ENCODE data around the gene INPP5A. TPM values are rescaled to one million over a fixed set of nuclear protein-coding genes. Genes with fewer than 3 reads are reported as not detected.
"Not testable (repeated sequence)": the region's sequence is repeated elsewhere in the genome, so short reads cannot be mapped to it uniquely, and the experiment has no call there.

Gene INPP5A
- total and polyA plus RNA-seq, 4 donors = 12.4 to 39.9 (median 28.2) TPM

DNA sequence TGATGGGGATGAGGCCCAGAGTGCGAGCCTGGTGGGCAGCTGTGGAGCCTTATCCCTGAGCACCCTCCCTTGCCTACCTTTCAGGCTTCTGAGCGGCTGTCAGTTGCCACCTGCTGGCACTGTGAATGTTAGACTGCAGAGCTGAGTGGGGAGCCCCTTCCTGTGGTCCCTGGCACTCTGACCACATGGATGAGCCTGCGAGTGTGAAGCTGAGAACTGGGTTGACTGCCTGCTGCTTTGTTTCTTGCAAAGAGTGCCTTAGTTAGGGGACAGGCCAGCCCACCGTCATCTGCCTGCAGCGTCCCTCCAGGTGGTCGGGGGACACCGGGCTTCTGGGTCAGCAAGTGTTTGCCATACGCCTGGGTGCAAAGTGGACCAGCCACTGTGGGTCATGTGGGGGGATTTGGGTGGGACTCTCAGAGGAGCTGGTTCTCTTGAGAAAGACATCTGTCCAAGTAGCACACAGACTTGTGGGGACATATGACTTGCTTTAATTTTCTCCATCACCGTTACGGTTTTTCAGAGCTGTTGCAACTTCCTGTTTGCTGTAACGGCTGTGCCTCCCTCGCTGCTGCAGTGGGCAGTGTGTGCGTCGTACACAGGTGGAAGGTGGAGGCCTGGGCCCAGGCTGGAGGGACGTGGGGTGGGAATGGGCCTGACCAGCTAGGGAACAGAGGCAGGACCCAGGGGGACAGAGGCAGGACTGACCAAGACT, 13.7 kb downstream of the INPP5A start:
- H3K9me3 ChIP-seq (ENCODE audit: control insufficient read depth in 4 of 4, insufficient read depth in 3 of 4, low read length in 3 of 4) = no peaks in the 10 kb centered on the region
- TF ChIP-seq, protein P1, sequence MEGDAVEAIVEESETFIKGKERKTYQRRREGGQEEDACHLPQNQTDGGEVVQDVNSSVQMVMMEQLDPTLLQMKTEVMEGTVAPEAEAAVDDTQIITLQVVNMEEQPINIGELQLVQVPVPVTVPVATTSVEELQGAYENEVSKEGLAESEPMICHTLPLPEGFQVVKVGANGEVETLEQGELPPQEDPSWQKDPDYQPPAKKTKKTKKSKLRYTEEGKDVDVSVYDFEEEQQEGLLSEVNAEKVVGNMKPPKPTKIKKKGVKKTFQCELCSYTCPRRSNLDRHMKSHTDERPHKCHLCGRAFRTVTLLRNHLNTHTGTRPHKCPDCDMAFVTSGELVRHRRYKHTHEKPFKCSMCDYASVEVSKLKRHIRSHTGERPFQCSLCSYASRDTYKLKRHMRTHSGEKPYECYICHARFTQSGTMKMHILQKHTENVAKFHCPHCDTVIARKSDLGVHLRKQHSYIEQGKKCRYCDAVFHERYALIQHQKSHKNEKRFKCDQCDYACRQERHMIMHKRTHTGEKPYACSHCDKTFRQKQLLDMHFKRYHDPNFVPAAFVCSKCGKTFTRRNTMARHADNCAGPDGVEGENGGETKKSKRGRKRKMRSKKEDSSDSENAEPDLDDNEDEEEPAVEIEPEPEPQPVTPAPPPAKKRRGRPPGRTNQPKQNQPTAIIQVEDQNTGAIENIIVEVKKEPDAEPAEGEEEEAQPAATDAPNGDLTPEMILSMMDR (IDR thresholded peaks at IDR 0.05; ENCODE audit: control extremely low read depth, extremely low read depth) = no peak
- ATAC-seq (ENCODE audit: insufficient read depth, low FRiP score) (no peak), DNase-seq (no peak)
- H3K27me3 ChIP-seq (ENCODE audit: control insufficient read depth in 3 of 3, insufficient read depth in 3 of 3, low read length in 2 of 3) = no peaks in the 10 kb centered on the region
- no peak overlapping the region for H3K9ac ChIP-seq (ENCODE audit: insufficient read depth in 1 of 2, low read length in 2 of 2)
- H3K36me3 ChIP-seq (ENCODE audit: control insufficient read depth in 4 of 4, insufficient read depth in 4 of 4, low read length in 4 of 4) = peaks cover 0 to 2% (median 0%) of the 10 kb centered on the region in 4 donors
- H3K4me1 ChIP-seq (ENCODE audit: control insufficient read depth in 5 of 5, insufficient read depth in 5 of 5, low read length in 5 of 5) = peaks cover 0 to 41% (median 8%) of the 10 kb centered on the region in 5 donors
- H3K27ac ChIP-seq (ENCODE audit: low read depth in 1 of 2, low read length in 1 of 2) = peak overlapping the region in 1 of 2 donors; percentile 48
- H3K4me3 ChIP-seq = no peak overlapping the region
- 25 to 47% methylated on average over 15 of the region's 15 CpGs for WGBS, 2 donors

DNA sequence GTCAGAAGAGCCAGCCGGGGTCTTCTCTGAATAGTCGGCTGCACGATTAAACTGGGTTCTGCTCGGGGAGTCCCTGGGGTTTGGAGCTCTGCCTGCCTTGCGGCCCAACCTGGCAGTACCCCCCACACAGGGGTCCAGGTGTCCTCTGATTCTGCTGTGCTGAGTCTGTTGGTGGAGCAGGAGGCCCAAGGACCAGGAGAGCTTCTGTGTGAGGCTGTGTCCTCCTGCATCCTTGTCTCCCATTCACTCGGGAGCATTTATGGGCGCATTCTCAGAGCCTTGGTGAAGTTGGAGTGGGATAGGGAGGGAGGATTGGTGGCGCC, 14.2 kb downstream of the INPP5A start:
- Histone ChIP-seq H3K36me3 (ENCODE audit: control insufficient read depth in 4 of 4, insufficient read depth in 4 of 4, low read length in 4 of 4) (peaks cover 0 to 3% (median 0%) of the 10 kb centered on the region in 4 donors), H3K27ac (ENCODE audit: low read depth in 1 of 2, low read length in 1 of 2) (peak overlapping the region in 1 of 2 donors; percentile 44), H3K4me1 (ENCODE audit: control insufficient read depth in 5 of 5, insufficient read depth in 5 of 5, low read length in 5 of 5) (peaks cover 0 to 37% (median 4%) of the 10 kb centered on the region in 5 donors), H3K27me3 (ENCODE audit: control insufficient read depth in 3 of 3, insufficient read depth in 3 of 3, low read length in 2 of 3) (no peaks in the 10 kb centered on the region), H3K9me3 (ENCODE audit: control insufficient read depth in 4 of 4, insufficient read depth in 3 of 4, low read length in 3 of 4) (no peaks in the 10 kb centered on the region), H3K9ac (ENCODE audit: insufficient read depth in 1 of 2, low read length in 2 of 2) (no peak overlapping the region), H3K4me3 (no peak overlapping the region)
- TF ChIP-seq, protein P1 (IDR thresholded peaks at IDR 0.05; ENCODE audit: control extremely low read depth, extremely low read depth) = no peak
- ATAC-seq (ENCODE audit: insufficient read depth, low FRiP score) = no peak
- WGBS, 2 donors = 40 to 73% methylated on average over 8 of the region's 8 CpGs
- DNase-seq = no peak

- not testable (repeated sequence) for DNase-seq; H3K27ac ChIP-seq (ENCODE audit: low read depth in 1 of 2, low read length in 1 of 2); H3K4me3 ChIP-seq; H3K9ac ChIP-seq (ENCODE audit: insufficient read depth in 1 of 2, low read length in 2 of 2); H3K27me3 ChIP-seq (ENCODE audit: control insufficient read depth in 3 of 3, insufficient read depth in 3 of 3, low read length in 2 of 3); H3K36me3 ChIP-seq (ENCODE audit: control insufficient read depth in 4 of 4, insufficient read depth in 4 of 4, low read length in 4 of 4); ATAC-seq (ENCODE audit: insufficient read depth, low FRiP score); H3K9me3 ChIP-seq (ENCODE audit: control insufficient read depth in 4 of 4, insufficient read depth in 3 of 4, low read length in 3 of 4)
- WGBS, 2 donors = 88 to 99% methylated on average over 5 to 6 of the region's 6 CpGs
- H3K4me1 ChIP-seq (ENCODE audit: control insufficient read depth in 5 of 5, insufficient read depth in 5 of 5, low read length in 5 of 5) = peaks cover 0 to 33% (median 3%) of the 10 kb centered on the region in 5 donors
These were observed 15.0 kb downstream of the INPP5A start for GRCh38 chr10:132552635-132553034.

DNA sequence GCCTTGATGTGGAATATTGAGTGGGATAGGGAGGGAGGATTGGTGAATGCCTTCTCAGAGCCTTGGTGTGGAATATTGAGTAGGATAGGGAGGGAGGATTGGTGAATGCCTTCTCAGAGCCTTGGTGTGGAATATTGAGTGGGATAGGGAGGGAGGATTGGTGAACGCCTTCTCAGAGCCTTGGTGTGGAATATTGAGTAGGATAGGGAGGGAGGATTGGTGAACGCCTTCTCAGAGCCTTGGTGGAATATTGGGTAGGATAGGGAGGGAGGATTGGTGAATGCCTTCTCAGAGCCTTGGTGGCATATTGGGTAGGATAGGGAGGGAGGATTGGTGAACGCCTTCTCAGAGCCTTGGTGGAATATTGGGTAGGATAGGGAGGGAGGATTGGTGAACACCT, 16.0 kb downstream of the INPP5A start:
- WGBS, 2 donors = 99 to 100% methylated on average over 3 of the region's 3 CpGs
- H3K27me3 ChIP-seq (ENCODE audit: control insufficient read depth in 3 of 3, insufficient read depth in 3 of 3, low read length in 2 of 3) = not testable (repeated sequence)

More for the DNA sequence above, 16.0 kb downstream of the INPP5A start:
- ATAC-seq (ENCODE audit: insufficient read depth, low FRiP score); H3K27ac ChIP-seq (ENCODE audit: low read depth in 1 of 2, low read length in 1 of 2); H3K4me3 ChIP-seq; H3K9me3 ChIP-seq (ENCODE audit: control insufficient read depth in 4 of 4, insufficient read depth in 3 of 4, low read length in 3 of 4); H3K9ac ChIP-seq (ENCODE audit: insufficient read depth in 1 of 2, low read length in 2 of 2); DNase-seq; H3K36me3 ChIP-seq (ENCODE audit: control insufficient read depth in 4 of 4, insufficient read depth in 4 of 4, low read length in 4 of 4): not testable (repeated sequence)
- H3K4me1 ChIP-seq (ENCODE audit: control insufficient read depth in 5 of 5, insufficient read depth in 5 of 5, low read length in 5 of 5) = peaks cover 0 to 31% (median 3%) of the 10 kb centered on the region in 5 donors
